SK-N-SH (cell line): Measurements from ENCODE around the gene STX19. TPM values are rescaled to one million over a fixed set of nuclear protein-coding genes. Genes with fewer than 3 reads are reported as not detected.

Experiments used
- CTCF ChIA-PET: fragments of 300-600, 350-600 bp; formaldehyde crosslinking; extraction: SDS; loops from one replicate; lab custom pipeline; 2021; lab: Yijun Ruan, JAX
- POLR2A ChIA-PET: fragments of 350-600 bp; sonication (Branson Sonifier 250); formaldehyde crosslinking; extraction: SDS; loops from one replicate; lab custom pipeline; 2020; ENCODE audit warnings: antibody characterized with exemption, inconsistent platforms; lab: Yijun Ruan, JAX
- DNase-seq: peaks from one replicate; pipeline ENCODE4 v3.0.0; 2012
- H2AFZ ChIP-seq: fragments of 200-600 bp; sonication (generic); 2 replicates; pipeline ENCODE4 v1.8.1; 2016; ENCODE audit warnings: antibody characterized with exemption, mild to moderate bottlenecking, low read depth
- H3F3A ChIP-seq: fragments of 200-600 bp; sonication (generic); replicated peaks from 2 replicates; pipeline ENCODE3; 2016; ENCODE audit warnings: antibody characterized with exemption, mild to moderate bottlenecking; ENCODE audit not compliant: insufficient read depth
- H3K27ac ChIP-seq, 2 experiments: fragments of 200-500 bp in 1 of 2; fragments of 200-600 bp in 1 of 2; sonication (Bioruptor generic) in 1 of 2; sonication (generic), shearing (Covaris generic) in 1 of 2; 2 replicates each; pipeline versions ENCODE4 v1.5.1 to v1.6.1; 2014 to 2016; ENCODE audit warnings: low read depth in 2 of 2, inconsistent platforms in 1 of 2, low read length in 1 of 2, mild to moderate bottlenecking in 1 of 2, mixed read lengths in 1 of 2
- H3K27me3 ChIP-seq: fragments of 200-600 bp; sonication (generic), shearing (Covaris generic); 2 replicates; pipeline ENCODE4 v1.6.1; 2016; ENCODE audit warnings: mixed run types; ENCODE audit not compliant: insufficient read depth
- H3K36me3 ChIP-seq, 2 experiments: fragments of 200-500 bp in 1 of 2; fragments of 200-600 bp in 1 of 2; sonication (Bioruptor generic) in 1 of 2; sonication (generic) in 1 of 2; replicated peaks in 1 of 2; 2 replicates each; pipeline versions ENCODE3 to v1.5.1; 2014 to 2016; ENCODE audit warnings: low read length in 1 of 2, mild to moderate bottlenecking in 1 of 2; ENCODE audit not compliant: insufficient read depth in 2 of 2, control insufficient read depth in 1 of 2
- H3K4me1 ChIP-seq, 2 experiments: fragments of 200-500 bp in 1 of 2; fragments of 200-600 bp in 1 of 2; sonication (Bioruptor generic) in 1 of 2; sonication (generic), shearing (Covaris generic) in 1 of 2; 2 replicates each; pipeline versions ENCODE4 v1.5.1 to v1.6.1; 2014 to 2016; ENCODE audit warnings: low read depth in 1 of 2, low read length in 1 of 2, mixed run types in 1 of 2; ENCODE audit not compliant: insufficient read depth in 2 of 2, control insufficient read depth in 1 of 2
- H3K4me2 ChIP-seq: fragments of 200-600 bp; sonication (generic), shearing (Covaris generic); 2 replicates; pipeline ENCODE4 v1.6.1; 2017; ENCODE audit warnings: mixed run types
- H3K4me3 ChIP-seq, 2 experiments: fragments of 200-500 bp in 1 of 2; fragments of 200-600 bp in 1 of 2; sonication (Bioruptor generic) in 1 of 2; sonication (generic), shearing (Covaris generic) in 1 of 2; 2 replicates each; pipeline versions ENCODE4 v1.5.1 to v1.8.1; 2014 to 2016; ENCODE audit warnings: low read depth in 2 of 2, inconsistent platforms in 1 of 2, low read length in 1 of 2, mild to moderate bottlenecking in 1 of 2, mixed read lengths in 1 of 2, moderate library complexity in 1 of 2
- H3K79me2 ChIP-seq: fragments of 200-600 bp; sonication (generic); 2 replicates; pipeline ENCODE4 v1.8.1; 2017; ENCODE audit warnings: mild to moderate bottlenecking; ENCODE audit not compliant: insufficient read depth
- H3K9ac ChIP-seq: fragments of 200-600 bp; sonication (generic); 2 replicates; pipeline ENCODE4 v1.6.1; 2017; ENCODE audit warnings: mixed run types
- H3K9me2 ChIP-seq: fragments of 200-600 bp; sonication (generic); 2 replicates; pipeline ENCODE4 v1.6.1; 2017; ENCODE audit warnings: mixed run types
- H3K9me3 ChIP-seq: fragments of 200-600 bp; sonication (generic); 2 replicates; pipeline ENCODE4 v1.6.1; 2017; ENCODE audit warnings: mixed run types, mild to moderate bottlenecking, moderate library complexity
- H4K20me1 ChIP-seq: fragments of 200-600 bp; sonication (generic); 2 replicates; pipeline ENCODE4 v1.6.1; 2017; ENCODE audit warnings: mild to moderate bottlenecking, mixed run types; ENCODE audit not compliant: insufficient read depth
- CHD2 ChIP-seq: fragments of 150-350 bp; IDR thresholded peaks from 2 replicates; pipeline ENCODE4 v1.6.1; 2018; ENCODE audit warnings: low read length; ENCODE audit not compliant: partially characterized antibody
- EP300 ChIP-seq, 2 experiments: IDR thresholded peaks; 2 replicates each; pipeline versions ENCODE4 v1.4.0 to v1.6.1; 2012; ENCODE audit warnings: borderline replicate concordance in 1 of 2, low read depth in 1 of 2, low read length in 1 of 2
- FOSL2 ChIP-seq: IDR thresholded peaks from 2 replicates; pipeline ENCODE4 v1.4.0; 2012; ENCODE audit warnings: low read depth, mild to moderate bottlenecking, moderate library complexity, borderline replicate concordance
- FOXJ3 ChIP-seq: sonication (generic); formaldehyde crosslinking; IDR thresholded peaks from 2 replicates; pipeline ENCODE4 v1.5.1; 2020; ENCODE audit warnings: mild to moderate bottlenecking, missing genetic modification reagents
- MEF2A ChIP-seq: IDR thresholded peaks from 2 replicates; pipeline ENCODE4 v1.4.0; 2012; ENCODE audit warnings: low read depth, borderline replicate concordance
- NRF1 ChIP-seq: IDR thresholded peaks from 2 replicates; pipeline ENCODE4 v1.6.1; 2012; ENCODE audit warnings: low read depth, mild to moderate bottlenecking, low read length
- RAD21 ChIP-seq: IDR thresholded peaks from 2 replicates; pipeline ENCODE4 v1.6.1; 2012; ENCODE audit warnings: mild to moderate bottlenecking, low read length
- SMC3 ChIP-seq: IDR thresholded peaks from 2 replicates; pipeline ENCODE4 v1.6.1; 2012; ENCODE audit warnings: low read depth, low read length, improper control_type of control experiment
- YY1 ChIP-seq: IDR thresholded peaks from 2 replicates; pipeline ENCODE4 v1.4.0; 2012; ENCODE audit warnings: low read depth, mild to moderate bottlenecking
- WGBS: methylation state at CpG from one replicate; pipeline ENCODE4 v1.1.6; 2017; ENCODE audit warnings: low lambda C conversion rate; 5-methylcytosine and 5-hydroxymethylcytosine counted together
- polyA plus RNA-seq, 3 experiments: library from polyadenylated mRNA; depleted of rRNA; stranded (reverse); fragments of >200 nt; gene quantifications; 2 replicates each; pipeline ENCODE4 v1.2.3, GENCODE V29; 2012
- TF ChIP-seq, protein P1 (sequence below): IDR thresholded peaks from 2 replicates; pipeline ENCODE4 v1.6.1; 2012; ENCODE audit warnings: mild to moderate bottlenecking, low read depth, low read length, moderate library complexity
- TF ChIP-seq, protein P2 (sequence below): fragments of 150-350 bp; IDR thresholded peaks from 2 replicates; pipeline ENCODE4 v1.6.1; 2017; ENCODE audit warnings: antibody characterized with exemption, low read length, low read depth, borderline replicate concordance
- TF ChIP-seq, protein P3 (sequence below): fragments of 150-350 bp; IDR thresholded peaks from 2 replicates; pipeline ENCODE4 v1.6.1; 2016; ENCODE audit warnings: mild to moderate bottlenecking, low read depth, low read length
- TF ChIP-seq, protein P4 (sequence below): IDR thresholded peaks from 2 replicates; pipeline ENCODE4; 2012

Gene STX19
- polyA plus RNA-seq, 1 of the 3 experiments (the other 2 are of a cell fraction): not detected

DNA sequence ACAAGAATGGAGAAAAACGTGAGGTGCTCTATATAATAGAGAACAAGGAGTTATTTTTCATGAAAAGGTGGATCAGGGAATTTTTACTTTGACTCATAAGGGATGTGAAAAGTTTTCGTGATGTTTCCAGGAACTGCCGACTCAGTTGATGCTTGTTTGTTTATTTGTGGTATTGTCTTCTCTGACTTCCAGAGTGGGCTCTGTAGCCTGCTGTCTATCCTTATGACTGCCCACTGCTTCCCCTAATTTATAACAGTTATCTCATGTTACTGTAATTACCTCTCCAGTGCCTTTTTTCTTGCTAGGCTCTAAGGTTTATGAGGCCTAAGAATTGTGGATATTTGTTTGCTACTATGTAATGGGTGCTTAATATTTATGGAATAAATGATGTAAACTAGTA lies 36.2 kb downstream of the STX19 start:
- POLR2A ChIA-PET: no interaction called here
- peaks cover 66% of the 10 kb centered on the region for H3K79me2 ChIP-seq
- peaks cover 3 to 11% of the 10 kb centered on the region in 2 experiments; a peak in 3 of 4 replicates for H3K4me1 ChIP-seq
- no peak overlapping the region for H3K27ac ChIP-seq
- no peak overlapping the region for H3K4me2 ChIP-seq
- CTCF ChIA-PET: interaction anchor here (4.9 kb wide), 1 partner anchor 12 kb away, joined by 28 read pairs; no protein-coding TSS in a partner anchor
- WGBS: 92% methylated on average over 3 of the region's 3 CpGs
- no peaks in the 10 kb centered on the region for H4K20me1 ChIP-seq
- no peaks in the 10 kb centered on the region for H3K9me3 ChIP-seq
- TF ChIP-seq, protein P1, sequence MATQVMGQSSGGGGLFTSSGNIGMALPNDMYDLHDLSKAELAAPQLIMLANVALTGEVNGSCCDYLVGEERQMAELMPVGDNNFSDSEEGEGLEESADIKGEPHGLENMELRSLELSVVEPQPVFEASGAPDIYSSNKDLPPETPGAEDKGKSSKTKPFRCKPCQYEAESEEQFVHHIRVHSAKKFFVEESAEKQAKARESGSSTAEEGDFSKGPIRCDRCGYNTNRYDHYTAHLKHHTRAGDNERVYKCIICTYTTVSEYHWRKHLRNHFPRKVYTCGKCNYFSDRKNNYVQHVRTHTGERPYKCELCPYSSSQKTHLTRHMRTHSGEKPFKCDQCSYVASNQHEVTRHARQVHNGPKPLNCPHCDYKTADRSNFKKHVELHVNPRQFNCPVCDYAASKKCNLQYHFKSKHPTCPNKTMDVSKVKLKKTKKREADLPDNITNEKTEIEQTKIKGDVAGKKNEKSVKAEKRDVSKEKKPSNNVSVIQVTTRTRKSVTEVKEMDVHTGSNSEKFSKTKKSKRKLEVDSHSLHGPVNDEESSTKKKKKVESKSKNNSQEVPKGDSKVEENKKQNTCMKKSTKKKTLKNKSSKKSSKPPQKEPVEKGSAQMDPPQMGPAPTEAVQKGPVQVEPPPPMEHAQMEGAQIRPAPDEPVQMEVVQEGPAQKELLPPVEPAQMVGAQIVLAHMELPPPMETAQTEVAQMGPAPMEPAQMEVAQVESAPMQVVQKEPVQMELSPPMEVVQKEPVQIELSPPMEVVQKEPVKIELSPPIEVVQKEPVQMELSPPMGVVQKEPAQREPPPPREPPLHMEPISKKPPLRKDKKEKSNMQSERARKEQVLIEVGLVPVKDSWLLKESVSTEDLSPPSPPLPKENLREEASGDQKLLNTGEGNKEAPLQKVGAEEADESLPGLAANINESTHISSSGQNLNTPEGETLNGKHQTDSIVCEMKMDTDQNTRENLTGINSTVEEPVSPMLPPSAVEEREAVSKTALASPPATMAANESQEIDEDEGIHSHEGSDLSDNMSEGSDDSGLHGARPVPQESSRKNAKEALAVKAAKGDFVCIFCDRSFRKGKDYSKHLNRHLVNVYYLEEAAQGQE: no peak
- TF ChIP-seq, protein P2, sequence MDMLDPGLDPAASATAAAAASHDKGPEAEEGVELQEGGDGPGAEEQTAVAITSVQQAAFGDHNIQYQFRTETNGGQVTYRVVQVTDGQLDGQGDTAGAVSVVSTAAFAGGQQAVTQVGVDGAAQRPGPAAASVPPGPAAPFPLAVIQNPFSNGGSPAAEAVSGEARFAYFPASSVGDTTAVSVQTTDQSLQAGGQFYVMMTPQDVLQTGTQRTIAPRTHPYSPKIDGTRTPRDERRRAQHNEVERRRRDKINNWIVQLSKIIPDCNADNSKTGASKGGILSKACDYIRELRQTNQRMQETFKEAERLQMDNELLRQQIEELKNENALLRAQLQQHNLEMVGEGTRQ: no peak
- TF ChIP-seq FOSL2 (no peak), SMC3 (no peak), NRF1 (no peak), RAD21 (no peak), FOXJ3 (CRISPR knock-in tag) (no peak), CHD2 (no peak), YY1 (no peak), MEF2A (no peak), EP300 (IDR thresholded peaks at IDR 0.05; ENCODE audit: borderline replicate concordance in 1 of 2, low read depth in 1 of 2, low read length in 1 of 2) (no peak)
- TF ChIP-seq, protein P3, sequence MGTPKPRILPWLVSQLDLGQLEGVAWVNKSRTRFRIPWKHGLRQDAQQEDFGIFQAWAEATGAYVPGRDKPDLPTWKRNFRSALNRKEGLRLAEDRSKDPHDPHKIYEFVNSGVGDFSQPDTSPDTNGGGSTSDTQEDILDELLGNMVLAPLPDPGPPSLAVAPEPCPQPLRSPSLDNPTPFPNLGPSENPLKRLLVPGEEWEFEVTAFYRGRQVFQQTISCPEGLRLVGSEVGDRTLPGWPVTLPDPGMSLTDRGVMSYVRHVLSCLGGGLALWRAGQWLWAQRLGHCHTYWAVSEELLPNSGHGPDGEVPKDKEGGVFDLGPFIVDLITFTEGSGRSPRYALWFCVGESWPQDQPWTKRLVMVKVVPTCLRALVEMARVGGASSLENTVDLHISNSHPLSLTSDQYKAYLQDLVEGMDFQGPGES: no peak
- TF ChIP-seq, protein P4, sequence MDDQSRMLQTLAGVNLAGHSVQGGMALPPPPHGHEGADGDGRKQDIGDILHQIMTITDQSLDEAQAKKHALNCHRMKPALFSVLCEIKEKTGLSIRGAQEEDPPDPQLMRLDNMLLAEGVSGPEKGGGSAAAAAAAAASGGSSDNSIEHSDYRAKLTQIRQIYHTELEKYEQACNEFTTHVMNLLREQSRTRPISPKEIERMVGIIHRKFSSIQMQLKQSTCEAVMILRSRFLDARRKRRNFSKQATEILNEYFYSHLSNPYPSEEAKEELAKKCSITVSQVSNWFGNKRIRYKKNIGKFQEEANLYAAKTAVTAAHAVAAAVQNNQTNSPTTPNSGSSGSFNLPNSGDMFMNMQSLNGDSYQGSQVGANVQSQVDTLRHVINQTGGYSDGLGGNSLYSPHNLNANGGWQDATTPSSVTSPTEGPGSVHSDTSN: no peak
- H3K4me3 ChIP-seq: no peak overlapping the region
- H3K36me3 ChIP-seq: no peaks in the 10 kb centered on the region
- peaks cover 3% of the 10 kb centered on the region for H3F3A ChIP-seq
- no peaks in the 10 kb centered on the region for H3K27me3 ChIP-seq
- no peaks in the 10 kb centered on the region for H3K9me2 ChIP-seq
- DNase-seq: no peak
- H3K9ac ChIP-seq: no peak overlapping the region
- no peak overlapping the region for H2AFZ ChIP-seq
